ENCODE data around the gene GTF2E1.
"Not testable (repeated sequence)": the region's sequence is repeated elsewhere in the genome, so short reads cannot be mapped to it uniquely, and the experiment has no call there.

Gene GTF2E1

GRCh38 chr3:120742198-120742848 lies at the start of gene GTF2E1, which contains the start of gene RABL3:
Gene GTF2E1, plus strand, starts transcription at chr3:120742744. Its CDS starts 7,809 bp downstream, at chr3:120750553.
Gene RABL3, minus strand, starts transcription at chr3:120742516. Its CDS starts 9 bp downstream, at chr3:120742507.
- Mint-ChIP-seq H3K27ac (peak within 1 kb of the TSS; percentile 99), H3K36me3 (peaks cover 2% of the 10 kb centered on the region), H3K9me3 (no peaks in the 10 kb centered on the region), H3K4me3 (peak within 1 kb of the TSS; percentile 90), H3K4me1 (peaks cover 23% of the 10 kb centered on the region), H3K27me3 (no peaks in the 10 kb centered on the region)
- ATAC-seq (ENCODE audit: low read depth) (peak; percentile 94), DNase-seq (ENCODE audit: low spot score in 2 of 2) (peak; percentile 95 to 96)

DNA sequence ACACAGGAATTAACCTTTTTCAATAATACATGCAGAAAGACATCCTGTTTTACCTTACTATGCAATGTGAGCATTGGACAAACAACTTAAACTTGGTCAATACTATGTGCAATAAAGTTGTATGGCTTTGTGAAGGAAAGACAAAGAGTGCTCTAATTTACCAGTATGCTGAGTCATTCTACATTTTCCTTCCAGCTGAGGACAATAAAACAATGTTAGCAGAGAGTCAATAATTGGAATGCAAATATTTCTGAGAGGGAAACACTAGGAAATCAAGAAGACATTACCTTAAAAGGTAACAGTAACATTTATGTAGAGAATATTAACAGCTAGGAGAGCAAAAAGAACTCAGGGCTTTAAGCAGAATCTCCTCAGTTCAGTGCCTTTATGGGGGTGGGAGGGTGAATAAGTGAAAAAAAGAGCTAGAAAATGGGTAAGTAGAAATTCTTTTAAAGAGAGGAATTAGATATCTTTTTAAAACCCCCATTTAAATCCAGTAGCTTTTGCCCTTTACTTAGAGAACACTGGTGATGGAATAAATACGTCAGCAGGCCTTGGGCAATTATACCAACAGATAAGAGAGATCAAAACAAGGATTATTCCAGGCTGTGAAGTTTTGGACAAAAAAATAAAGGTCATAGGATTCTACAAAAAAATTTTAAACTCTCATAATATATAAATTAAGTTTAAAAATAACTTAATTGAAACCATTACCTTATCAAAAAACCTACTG lies 48.9 kb upstream of the GTF2E1 start:
- DNase-seq (ENCODE audit: low spot score in 2 of 2) (no peak), ATAC-seq (ENCODE audit: low read depth) (no peak)
- Mint-ChIP-seq H3K9me3 (no peaks in the 10 kb centered on the region), H3K36me3 (peaks cover 17% of the 10 kb centered on the region), H3K4me1 (peaks cover 13% of the 10 kb centered on the region), H3K27me3 (no peaks in the 10 kb centered on the region), H3K4me3 (no peak overlapping the region), H3K27ac (peak overlapping the region; percentile 10)

DNA sequence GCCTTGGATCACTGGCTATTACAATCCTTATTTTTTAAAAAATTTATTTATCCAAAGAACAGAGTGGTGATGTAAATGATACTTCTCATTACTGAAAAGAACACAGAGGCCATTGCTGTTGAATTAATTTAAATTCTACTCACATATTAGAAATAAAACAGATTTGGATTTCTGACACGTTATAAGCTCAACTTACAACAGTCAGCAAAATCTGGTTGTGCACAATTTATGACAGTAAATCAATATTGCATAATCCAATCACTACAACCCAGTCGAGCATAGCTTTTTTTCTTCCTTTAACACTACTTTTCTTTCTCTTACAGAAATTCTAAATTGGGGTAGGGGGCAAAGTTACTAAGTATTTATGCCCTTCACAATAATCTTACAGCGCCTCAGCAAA lies 43.2 kb upstream of the GTF2E1 start:
- Mint-ChIP-seq H3K36me3 (peaks cover 24% of the 10 kb centered on the region), H3K9me3 (peaks cover 3% of the 10 kb centered on the region), H3K4me3 (no peak overlapping the region), H3K27me3 (no peaks in the 10 kb centered on the region), H3K27ac (no peak overlapping the region), H3K4me1 (peaks cover 3% of the 10 kb centered on the region)
- ATAC-seq (ENCODE audit: low read depth) = no peak
- DNase-seq (ENCODE audit: low spot score in 2 of 2) = no peak

DNA sequence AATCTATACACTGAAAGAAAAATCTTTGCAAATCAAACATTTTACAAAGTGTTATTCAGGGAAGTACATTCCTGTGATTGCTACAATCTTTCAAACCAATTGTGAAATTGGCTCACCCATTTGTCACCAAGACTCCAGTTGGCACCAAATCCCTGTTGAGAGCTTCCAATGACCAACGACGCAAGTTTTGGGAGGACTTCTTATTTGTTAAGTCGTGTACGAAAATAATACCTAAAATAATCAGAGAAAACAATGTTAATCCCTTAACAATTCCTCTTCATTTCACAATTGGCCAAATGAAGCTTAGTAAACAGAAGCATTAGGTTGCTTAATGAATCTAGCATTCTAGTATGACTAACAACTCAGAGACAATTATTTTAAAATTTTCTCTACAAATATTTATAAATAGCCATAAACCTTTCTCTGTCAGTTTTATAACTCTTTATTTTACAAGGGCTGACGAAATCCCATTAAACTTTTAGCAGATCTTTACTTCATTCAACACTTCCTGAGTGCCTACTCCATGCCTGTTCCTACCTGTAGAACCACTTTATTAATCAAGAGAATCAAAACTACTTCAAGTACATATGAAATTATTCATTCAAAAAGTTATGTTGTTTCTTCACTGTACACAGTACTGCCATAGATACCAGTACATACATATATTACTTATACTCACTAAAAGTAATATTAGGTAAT lies 36.5 kb upstream of the GTF2E1 start:
- DNase-seq (ENCODE audit: low spot score in 2 of 2) = no peak
- ATAC-seq (ENCODE audit: low read depth) = no peak
- Mint-ChIP-seq H3K27ac (no peak overlapping the region), H3K4me3 (no peak overlapping the region), H3K27me3 (no peaks in the 10 kb centered on the region), H3K4me1 (peaks cover 6% of the 10 kb centered on the region), H3K9me3 (peaks cover 3% of the 10 kb centered on the region), H3K36me3 (peaks cover 24% of the 10 kb centered on the region)

DNA sequence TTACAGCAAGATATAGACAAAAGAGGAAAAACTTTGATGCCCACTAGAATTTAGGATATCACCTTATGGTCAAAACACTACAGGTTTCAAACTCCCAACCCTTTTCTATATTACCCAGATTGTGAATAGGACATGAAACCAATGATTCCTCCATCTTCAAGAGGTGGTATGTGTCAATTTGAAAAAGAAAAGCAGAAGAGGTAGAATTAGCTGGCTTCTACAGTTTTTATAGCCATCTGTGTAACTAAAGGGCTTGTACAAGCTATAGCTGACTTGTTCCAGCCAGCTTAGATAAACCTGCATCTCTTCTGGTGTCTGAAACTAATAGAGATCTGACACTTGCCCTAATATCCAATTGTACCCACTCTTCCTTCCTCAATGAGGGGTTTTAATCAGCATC lies 35.6 kb upstream of the GTF2E1 start:
- no peak for DNase-seq (ENCODE audit: low spot score in 2 of 2)
- Mint-ChIP-seq H3K27me3 (no peaks in the 10 kb centered on the region), H3K9me3 (peaks cover 3% of the 10 kb centered on the region), H3K36me3 (peaks cover 24% of the 10 kb centered on the region), H3K4me3 (no peak overlapping the region), H3K27ac (no peak overlapping the region), H3K4me1 (peaks cover 6% of the 10 kb centered on the region)
- no peak for ATAC-seq (ENCODE audit: low read depth)

GRCh38 chr3:120708408-120708807 lies 34.1 kb upstream of the GTF2E1 start:
- H3K9me3 Mint-ChIP-seq = peaks cover under 1% of the 10 kb centered on the region
- peaks cover 20% of the 10 kb centered on the region for H3K36me3 Mint-ChIP-seq
- DNase-seq (ENCODE audit: low spot score in 2 of 2) (no peak), ATAC-seq (ENCODE audit: low read depth) (peak; percentile 71)
- H3K4me1 Mint-ChIP-seq = peaks cover 9% of the 10 kb centered on the region
- no peak overlapping the region for H3K4me3 Mint-ChIP-seq
- H3K27me3 Mint-ChIP-seq = no peaks in the 10 kb centered on the region
- H3K27ac Mint-ChIP-seq = no peak overlapping the region

DNA sequence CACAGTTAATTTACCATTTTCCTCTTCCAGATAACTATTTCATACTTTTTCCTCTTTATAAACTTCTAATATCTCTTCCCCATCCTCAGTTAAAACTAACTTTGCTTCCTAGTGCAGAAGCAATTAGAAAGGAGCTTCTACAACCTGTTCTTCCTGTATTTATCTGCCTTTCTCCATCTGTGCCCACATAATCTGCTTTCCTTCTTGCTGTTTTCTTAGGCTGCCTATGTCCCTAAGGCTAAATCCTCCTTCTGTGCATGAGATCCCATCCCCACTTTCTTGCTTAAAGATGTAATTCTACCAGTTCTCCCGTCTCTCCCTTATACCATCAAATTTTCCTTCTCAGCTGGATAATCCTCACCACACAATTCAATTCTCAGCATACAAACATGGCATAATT lies 32.2 kb upstream of the GTF2E1 start:
- no peak overlapping the region for H3K4me3 Mint-ChIP-seq
- H3K4me1 Mint-ChIP-seq = peaks cover 14% of the 10 kb centered on the region
- H3K27me3 Mint-ChIP-seq = no peaks in the 10 kb centered on the region
- H3K9me3 Mint-ChIP-seq = no peaks in the 10 kb centered on the region
- ATAC-seq (ENCODE audit: low read depth) (no peak), DNase-seq (ENCODE audit: low spot score in 2 of 2) (no peak)
- H3K27ac Mint-ChIP-seq = no peak overlapping the region
- H3K36me3 Mint-ChIP-seq = peaks cover 16% of the 10 kb centered on the region

GRCh38 chr3:120713262-120713661 lies 29.3 kb upstream of the GTF2E1 start:
- Mint-ChIP-seq H3K36me3 (peaks cover 9% of the 10 kb centered on the region), H3K9me3 (no peaks in the 10 kb centered on the region), H3K4me3 (no peak overlapping the region), H3K4me1 (peaks cover 15% of the 10 kb centered on the region), H3K27me3 (no peaks in the 10 kb centered on the region), H3K27ac (no peak overlapping the region)
- ATAC-seq (ENCODE audit: low read depth) (no peak), DNase-seq (ENCODE audit: low spot score in 2 of 2) (no peak)

DNA sequence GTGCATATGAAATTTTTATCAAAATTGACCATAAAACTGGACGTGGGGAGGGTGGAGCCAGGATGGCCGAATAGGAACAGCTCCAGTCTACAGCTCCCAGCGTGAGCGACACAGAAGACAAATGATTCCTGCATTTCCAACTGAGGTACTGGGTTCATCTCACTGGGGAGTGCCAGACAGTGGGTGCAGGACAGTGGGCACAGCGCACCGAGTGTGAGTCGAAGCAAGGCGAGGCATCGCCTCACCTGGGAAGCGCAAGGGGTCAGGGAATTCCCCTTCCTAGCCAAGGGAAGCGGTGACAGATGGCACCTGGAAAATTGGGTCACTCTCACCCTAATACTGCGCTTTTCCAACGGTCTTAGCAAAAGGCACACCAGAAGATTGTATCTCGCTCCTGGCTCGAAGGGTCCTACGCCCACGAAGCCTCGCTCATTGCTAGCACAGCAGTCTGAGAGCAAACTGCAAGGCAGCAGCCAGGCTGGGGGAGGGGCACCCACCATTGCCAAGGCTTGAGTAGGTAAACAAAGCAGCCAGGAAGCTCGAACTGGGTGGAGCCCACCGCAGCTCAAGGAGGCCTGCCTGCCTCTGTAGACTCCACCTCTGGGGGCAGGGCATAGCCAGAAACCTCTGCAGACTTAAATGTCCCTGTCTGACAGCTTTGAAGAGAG lies 23.2 kb upstream of the GTF2E1 start:
- ATAC-seq (ENCODE audit: low read depth) = peak; percentile 60
- DNase-seq (ENCODE audit: low spot score in 2 of 2) = peak; percentile 11 to 30
- peaks cover 22% of the 10 kb centered on the region for H3K36me3 Mint-ChIP-seq
- peaks cover 30% of the 10 kb centered on the region for H3K4me1 Mint-ChIP-seq
- H3K4me3 Mint-ChIP-seq = peak overlapping the region; percentile 64
- not testable (repeated sequence) for H3K9me3 Mint-ChIP-seq, H3K27me3 Mint-ChIP-seq
- peak overlapping the region; percentile 66 for H3K27ac Mint-ChIP-seq

DNA sequence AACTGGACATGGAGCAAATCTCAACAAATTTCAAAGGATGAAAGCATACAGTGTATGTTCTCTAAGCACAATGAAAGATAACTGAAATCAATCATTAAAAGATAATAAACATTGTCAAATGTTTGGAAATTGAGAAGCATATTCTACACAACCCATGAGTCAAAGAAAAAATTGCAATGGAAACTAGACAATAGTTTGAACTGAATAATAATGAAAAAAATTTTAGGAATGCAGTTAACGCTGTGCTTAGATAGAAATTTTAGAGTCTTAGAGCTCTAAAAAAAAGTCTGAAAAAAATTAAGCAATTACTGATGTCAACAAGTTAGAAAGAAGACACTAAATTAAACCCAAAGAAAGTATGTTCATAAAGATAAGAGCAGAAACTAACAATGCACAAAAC lies 15.8 kb upstream of the GTF2E1 start:
- H3K36me3 Mint-ChIP-seq = peaks cover 26% of the 10 kb centered on the region

DNA sequence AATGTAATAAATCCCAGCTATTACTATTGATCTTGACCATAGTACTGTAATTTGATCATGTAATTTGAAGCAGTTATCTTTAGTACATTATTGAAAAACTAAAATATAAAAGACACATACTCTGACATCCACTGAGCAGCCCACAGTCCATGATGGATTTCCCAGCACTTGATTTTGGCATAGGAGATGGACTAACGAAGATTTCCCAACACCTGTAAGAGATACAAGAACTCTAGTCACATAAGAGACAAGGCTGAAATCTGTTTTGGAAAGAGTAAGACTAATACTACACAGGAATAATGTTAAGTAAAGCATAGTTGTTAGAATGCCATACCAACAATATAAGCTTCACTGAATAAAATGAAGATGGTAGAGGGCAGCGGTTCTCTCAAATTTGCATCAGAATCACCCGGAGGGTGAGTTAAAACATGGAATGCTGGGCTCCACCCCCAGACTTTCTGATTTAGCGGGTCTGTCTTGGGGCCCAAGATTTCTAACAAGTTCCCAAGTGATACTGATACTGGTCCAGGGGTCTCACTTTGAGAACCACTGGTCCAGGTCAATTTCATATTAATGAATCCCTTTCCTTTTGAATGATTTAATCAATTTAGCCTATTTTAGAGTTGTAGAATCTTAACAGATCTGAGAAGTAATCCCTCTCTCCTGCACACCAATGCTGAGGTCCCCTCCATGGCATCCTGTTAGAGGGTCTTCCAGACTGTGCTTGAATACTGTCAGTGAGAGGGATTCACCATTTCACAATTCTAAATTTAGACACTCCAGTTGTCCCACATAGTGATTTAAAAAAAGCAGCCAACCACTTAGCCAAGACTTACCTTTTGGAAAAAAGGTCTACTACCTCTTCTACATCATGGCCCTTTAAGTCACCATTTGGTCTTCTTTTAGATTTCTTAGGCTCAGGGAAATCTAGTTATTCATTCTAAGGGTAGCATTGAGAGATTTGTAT lies 11.7 kb upstream of the GTF2E1 start:
- Mint-ChIP-seq H3K9me3 (no peaks in the 10 kb centered on the region), H3K4me3 (no peak overlapping the region), H3K36me3 (peaks cover 14% of the 10 kb centered on the region), H3K27me3 (no peaks in the 10 kb centered on the region), H3K4me1 (peaks cover 5% of the 10 kb centered on the region), H3K27ac (peak overlapping the region; percentile 82)
- DNase-seq (ENCODE audit: low spot score in 2 of 2) (no peak), ATAC-seq (ENCODE audit: low read depth) (no peak)

More for the DNA sequence above, 15.8 kb upstream of the GTF2E1 start:
- Mint-ChIP-seq H3K4me3 (no peak overlapping the region), H3K4me1 (peaks cover 5% of the 10 kb centered on the region), H3K27ac (no peak overlapping the region), H3K9me3 (peaks cover 2% of the 10 kb centered on the region), H3K27me3 (no peaks in the 10 kb centered on the region)
- DNase-seq (ENCODE audit: low spot score in 2 of 2) (no peak), ATAC-seq (ENCODE audit: low read depth) (no peak)

GRCh38 chr3:120738006-120738405 lies 4.5 kb upstream of the GTF2E1 start:
- ATAC-seq (ENCODE audit: low read depth); H3K27me3 Mint-ChIP-seq; DNase-seq (ENCODE audit: low spot score in 2 of 2); H3K36me3 Mint-ChIP-seq; H3K4me3 Mint-ChIP-seq; H3K4me1 Mint-ChIP-seq; H3K9me3 Mint-ChIP-seq; H3K27ac Mint-ChIP-seq: not testable (repeated sequence)

GRCh38 chr3:120741320-120741719 lies 1.2 kb upstream of the GTF2E1 start:
- peaks cover 26% of the 10 kb centered on the region for H3K4me1 Mint-ChIP-seq

More at GRCh38 chr3:120741320-120741719, 1.2 kb upstream of the GTF2E1 start:
- DNase-seq (ENCODE audit: low spot score in 2 of 2) (no peak), ATAC-seq (ENCODE audit: low read depth) (no peak)
- Mint-ChIP-seq H3K36me3 (peaks cover 6% of the 10 kb centered on the region), H3K27ac (peak overlapping the region; percentile 99), H3K9me3 (peaks cover 3% of the 10 kb centered on the region), H3K27me3 (no peaks in the 10 kb centered on the region), H3K4me3 (peak overlapping the region; percentile 46)

All from memory B cell (primary cell).